GM18861 (cell line): Measurements from ENCODE around the gene RGCC.

Experiments
- ATAC-seq: cut with Tn5 transposase; IDR thresholded peaks from one replicate; pipeline ENCODE4 v1.9.1; 2021; ENCODE audit not compliant: unreplicated experiment

Gene RGCC

DNA sequence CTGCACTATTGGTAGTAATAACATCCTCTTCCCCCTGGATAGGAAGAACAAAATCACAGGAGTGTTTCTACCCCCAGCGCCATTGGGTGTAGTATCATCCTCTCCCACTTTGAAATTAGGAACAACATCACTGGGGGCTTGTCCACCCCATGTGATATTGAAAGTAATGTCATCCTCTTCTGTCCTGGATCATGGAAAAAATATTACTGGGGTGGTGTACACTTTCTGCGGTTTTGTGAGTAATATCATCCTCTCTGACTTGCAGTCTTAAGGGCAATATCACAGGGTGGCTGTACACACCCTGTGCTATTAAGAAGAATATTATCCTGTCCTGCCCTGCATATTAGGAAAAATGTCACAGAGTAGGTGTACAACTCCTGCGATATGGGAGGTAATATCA, 4.9 kb upstream of the RGCC start:
- ATAC-seq = no peak

- no peak for ATAC-seq
These were observed 3.7 kb upstream of the RGCC start for GRCh38 chr13:41453620-41454019.

DNA sequence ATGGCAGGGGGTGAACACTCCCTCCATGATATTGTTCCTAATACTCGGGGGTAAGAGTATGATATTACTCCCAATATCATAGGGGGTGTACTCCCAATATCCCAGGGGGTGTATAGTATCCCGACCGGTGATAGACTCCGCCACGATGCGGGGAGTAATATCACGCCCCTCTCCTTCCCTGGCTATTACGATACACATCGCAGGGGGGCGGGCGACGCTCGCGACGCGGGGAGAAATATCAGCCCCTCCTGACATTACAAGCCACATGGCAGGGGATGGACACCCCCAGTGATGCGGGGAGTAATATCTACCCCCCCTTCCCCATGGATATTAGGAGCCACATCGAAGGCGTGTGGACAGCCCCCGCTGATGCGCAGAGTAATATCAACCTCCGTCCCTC, 3.2 kb upstream of the RGCC start:
- no peak for ATAC-seq

GRCh38 chr13:41455725-41456419, 1.5 kb upstream of the RGCC start:
- ATAC-seq = no peak

DNA sequence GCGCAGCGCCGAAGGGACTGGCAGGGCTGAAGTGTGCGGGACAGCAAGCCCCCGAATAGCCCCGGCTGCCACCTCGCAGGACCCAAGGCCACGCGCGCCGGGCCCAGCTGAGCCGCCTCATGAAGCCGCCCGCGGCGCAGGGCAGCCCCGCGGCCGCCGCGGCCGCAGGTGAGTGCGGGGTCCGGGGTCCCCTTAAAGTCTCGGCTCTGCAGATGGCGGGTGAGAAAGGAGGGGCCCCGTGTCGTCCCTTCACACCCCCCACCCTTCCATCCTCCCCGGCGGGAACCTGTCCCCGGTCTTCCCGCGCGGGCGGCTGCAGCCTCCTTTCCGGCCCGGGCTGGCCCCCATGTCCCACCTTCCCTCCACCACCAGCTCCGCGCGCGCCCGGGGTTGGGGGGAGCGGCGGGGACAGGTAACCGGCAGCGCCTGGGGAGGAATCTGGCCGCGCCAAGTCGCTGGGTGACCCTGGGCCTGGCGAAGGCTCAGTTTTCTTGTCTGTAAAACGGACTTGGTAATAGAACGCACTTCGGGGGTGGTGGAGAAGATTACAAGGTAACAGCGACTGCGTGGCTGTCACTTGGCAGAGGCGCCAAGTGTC, 338 bp downstream of the RGCC start:
- no peak for ATAC-seq

DNA sequence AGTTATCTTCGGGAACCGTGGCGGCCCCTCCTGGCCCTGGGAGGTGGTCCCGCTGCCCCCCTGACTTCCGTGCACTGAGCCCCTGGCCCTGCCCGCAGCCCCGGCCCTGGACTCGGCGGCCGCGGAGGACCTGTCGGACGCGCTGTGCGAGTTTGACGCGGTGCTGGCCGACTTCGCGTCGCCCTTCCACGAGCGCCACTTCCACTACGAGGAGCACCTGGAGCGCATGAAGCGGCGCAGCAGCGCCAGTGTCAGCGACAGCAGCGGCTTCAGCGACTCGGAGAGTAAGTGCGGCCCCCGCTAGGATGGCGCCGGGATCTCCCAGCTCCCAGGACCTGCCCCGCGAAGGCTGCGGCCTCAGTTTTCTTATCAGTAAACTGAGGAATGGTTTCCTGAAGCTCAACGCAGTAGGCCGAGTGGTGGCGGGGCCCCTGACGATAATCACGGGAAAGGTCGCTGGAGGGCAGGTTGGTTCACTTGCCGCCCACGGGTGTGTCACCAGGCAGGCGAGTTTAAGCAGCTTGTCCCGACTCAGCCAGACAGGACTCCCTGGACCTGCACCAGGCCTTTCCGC, 924 bp downstream of the RGCC start:
- no peak for ATAC-seq

GRCh38 chr13:41458761-41459431, 1.5 kb downstream of the RGCC start:
- ATAC-seq = no peak

GRCh38 chr13:41459432-41460073, 2.2 kb downstream of the RGCC start:
- ATAC-seq = no peak

DNA sequence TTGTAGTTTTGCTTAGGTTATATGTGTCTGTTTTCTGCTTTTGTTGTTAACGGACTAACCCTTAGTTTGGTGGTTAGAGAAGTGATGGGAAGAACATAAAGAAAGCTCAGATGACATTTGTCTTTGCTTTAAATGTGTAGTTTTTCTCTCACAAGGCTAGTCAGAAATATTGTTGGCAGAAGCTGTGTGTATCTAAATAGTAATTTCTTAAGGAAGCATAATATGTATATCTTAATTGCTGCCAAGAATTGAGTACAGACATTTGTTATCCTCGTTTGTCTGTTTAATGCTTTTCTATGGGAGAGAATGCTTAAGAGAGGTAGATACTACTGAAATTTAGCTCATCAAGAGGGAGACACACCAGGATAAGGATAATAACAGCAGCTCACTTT, 2.7 kb downstream of the RGCC start:
- ATAC-seq = no peak

- no peak for ATAC-seq
These were observed 3.6 kb downstream of the RGCC start for GRCh38 chr13:41460930-41461329.

DNA sequence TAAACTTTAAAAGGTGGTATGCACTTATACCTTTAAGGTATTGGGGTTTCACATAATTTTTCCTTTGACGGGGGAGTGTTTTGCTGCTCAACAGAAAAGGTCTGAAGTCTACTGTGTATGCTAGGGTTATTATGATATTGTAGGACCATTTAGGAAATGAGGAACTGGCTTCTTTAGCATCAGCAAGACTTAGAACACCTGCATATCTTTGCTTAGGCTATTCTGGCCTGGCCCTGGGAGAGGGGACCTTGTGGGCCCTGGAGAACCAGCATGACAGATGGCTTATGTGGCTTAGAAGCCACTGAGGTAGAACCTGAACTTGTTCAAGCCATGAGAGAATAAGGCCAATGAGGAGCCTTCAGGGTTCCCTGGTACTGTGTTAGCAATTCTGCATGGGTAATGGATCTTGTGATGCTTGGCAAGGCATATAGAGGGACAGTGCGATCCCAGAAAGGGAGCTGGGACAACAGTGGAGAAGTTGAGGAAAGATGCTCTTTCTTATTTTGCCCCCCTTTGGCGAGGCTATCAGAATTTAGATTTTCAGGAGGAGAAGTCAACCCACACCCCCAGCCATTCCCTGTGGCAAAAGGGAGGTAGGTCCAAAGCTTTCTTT, 4.3 kb downstream of the RGCC start:
- ATAC-seq = no peak

- ATAC-seq = no peak
These were observed 5.1 kb downstream of the RGCC start for GRCh38 chr13:41462427-41462826.

DNA sequence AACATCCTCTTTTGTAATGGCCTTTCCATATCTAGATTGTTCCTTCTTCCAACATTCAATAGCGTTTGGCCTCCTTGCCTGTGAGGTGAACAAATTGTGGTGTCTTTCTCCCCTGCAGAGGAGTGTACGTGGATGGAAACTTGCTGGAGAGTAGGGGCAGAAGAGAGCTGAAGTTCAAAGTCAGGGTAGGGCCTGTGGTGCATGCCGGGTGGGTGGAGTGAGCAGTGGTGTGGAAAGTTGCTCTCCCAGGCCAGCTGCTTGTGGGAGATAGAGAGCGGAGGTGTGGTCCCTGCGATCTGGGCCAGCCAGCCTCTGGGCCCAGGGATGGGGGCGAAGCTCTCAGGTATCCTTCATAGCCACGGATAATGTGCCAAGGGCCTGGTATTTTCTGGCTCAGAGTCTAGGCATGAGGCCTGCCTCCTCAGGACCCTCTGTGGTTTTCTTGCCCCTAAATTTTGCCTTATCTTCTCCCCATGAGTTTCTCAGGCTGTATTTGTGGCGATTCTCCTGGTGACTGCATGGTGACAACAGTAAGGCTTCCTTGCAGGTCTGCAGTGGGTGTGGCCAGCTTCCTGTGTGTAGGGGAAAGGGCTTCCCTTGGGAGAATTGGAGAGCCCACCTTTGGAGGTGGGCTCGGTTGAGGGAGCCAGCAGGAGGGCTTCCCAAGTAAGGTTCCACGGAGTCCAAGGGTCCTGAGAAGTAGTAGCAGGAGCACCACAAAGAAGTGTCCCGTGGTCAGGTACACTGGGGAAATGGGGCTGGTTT, 6.7 kb downstream of the RGCC start:
- ATAC-seq = peak; percentile 32

GRCh38 chr13:41465241-41465847, 8.0 kb downstream of the RGCC start:
- peak; percentile 92 for ATAC-seq

GRCh38 chr13:41465898-41466320, 8.6 kb downstream of the RGCC start:
- no peak for ATAC-seq

- no peak for ATAC-seq
These were observed 10.1 kb downstream of the RGCC start for GRCh38 chr13:41467425-41467945.

- no peak for ATAC-seq
These were observed 11.3 kb downstream of the RGCC start for GRCh38 chr13:41468631-41469030.

DNA sequence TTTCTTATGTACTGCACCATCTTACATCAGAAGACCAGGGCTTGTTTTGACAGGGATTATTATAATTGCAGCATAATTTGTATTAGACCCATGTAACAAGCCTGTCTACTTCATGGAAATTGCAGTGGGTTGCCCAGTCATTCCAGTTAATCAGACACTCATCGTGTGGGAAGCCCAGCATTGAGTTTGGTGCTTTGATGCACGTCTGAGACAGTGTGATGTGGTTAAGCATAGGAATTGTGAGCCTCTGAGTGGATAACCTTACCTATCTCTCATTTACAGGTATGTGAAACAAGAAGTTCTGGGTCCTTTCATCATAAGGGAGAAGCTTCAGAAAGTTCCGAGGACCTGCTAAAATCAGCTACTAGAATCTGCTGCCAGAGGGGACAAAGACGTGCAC, 12.8 kb downstream of the RGCC start:
- ATAC-seq = no peak

GRCh38 chr13:41471785-41472184, 14.4 kb downstream of the RGCC start:
- no peak for ATAC-seq

GRCh38 chr13:41487222-41487621, 29.9 kb downstream of the RGCC start:
- no peak for ATAC-seq
